ENCODE measurements around the gene P3R3URF.

DNA sequence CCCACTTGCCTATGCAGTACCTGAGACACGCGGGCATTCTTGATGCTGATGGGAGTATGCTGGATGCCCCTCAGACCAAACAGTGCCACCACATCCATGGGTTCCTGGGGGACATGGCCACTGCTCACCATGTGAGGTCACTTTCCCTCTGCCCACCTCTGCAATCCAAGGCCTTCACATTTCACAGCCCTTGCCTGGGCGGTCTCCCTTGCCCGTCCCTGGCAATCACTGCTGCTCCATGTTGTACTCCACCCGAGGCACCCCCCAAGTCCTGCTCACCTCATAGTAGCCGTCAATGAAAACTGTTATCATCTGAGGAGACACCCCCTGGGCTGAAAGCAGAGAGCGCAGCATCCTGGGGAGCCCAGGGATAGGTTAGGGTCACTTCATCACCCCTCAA, 17.0 kb upstream of the P3R3URF start:
- TF ChIP-seq POLR2AphosphoS5 (IDR thresholded peaks at IDR 0.05), result no peak
- no peak for TF ChIP-seq POLR2A (IDR thresholded peaks at IDR 0.05)
- TF ChIP-seq, protein P1, sequence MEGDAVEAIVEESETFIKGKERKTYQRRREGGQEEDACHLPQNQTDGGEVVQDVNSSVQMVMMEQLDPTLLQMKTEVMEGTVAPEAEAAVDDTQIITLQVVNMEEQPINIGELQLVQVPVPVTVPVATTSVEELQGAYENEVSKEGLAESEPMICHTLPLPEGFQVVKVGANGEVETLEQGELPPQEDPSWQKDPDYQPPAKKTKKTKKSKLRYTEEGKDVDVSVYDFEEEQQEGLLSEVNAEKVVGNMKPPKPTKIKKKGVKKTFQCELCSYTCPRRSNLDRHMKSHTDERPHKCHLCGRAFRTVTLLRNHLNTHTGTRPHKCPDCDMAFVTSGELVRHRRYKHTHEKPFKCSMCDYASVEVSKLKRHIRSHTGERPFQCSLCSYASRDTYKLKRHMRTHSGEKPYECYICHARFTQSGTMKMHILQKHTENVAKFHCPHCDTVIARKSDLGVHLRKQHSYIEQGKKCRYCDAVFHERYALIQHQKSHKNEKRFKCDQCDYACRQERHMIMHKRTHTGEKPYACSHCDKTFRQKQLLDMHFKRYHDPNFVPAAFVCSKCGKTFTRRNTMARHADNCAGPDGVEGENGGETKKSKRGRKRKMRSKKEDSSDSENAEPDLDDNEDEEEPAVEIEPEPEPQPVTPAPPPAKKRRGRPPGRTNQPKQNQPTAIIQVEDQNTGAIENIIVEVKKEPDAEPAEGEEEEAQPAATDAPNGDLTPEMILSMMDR (IDR thresholded peaks at IDR 0.05), result no peak
- TF ChIP-seq EP300 (IDR thresholded peaks at IDR 0.05; ENCODE audit: low read depth), result no peak

All from transverse colon (tissue), 4 donors.